HepG2 (cell line): ENCODE results near the gene PIGC.

Experiments used
- JUN ChIP-seq: sonication (generic); formaldehyde crosslinking; IDR thresholded peaks from 2 replicates; pipeline ENCODE4 v1.4.0; 2020; ENCODE audit warnings: mild to moderate bottlenecking, missing genetic modification reagents
- POLR2A ChIP-seq, 2 experiments: IDR thresholded peaks; 2 replicates each; pipeline ENCODE4 v1.6.1; 2011; ENCODE audit warnings: low read depth in 2 of 2, low read length in 2 of 2, mild to moderate bottlenecking in 1 of 2, moderate library complexity in 1 of 2; ENCODE audit not compliant: insufficient read depth in 1 of 2
- SATB2 ChIP-seq: sonication (generic); formaldehyde crosslinking; IDR thresholded peaks from 2 replicates; pipeline ENCODE4 v1.5.0; 2020; ENCODE audit warnings: missing genetic modification reagents

- no peak for TF ChIP-seq JUN (CRISPR knock-in tag)
- no peak for TF ChIP-seq POLR2A (IDR thresholded peaks at IDR 0.05; ENCODE audit: insufficient read depth in 1 of 2, low read depth in 2 of 2, low read length in 2 of 2)
- no peak for TF ChIP-seq SATB2
Observed at GRCh38 chr1:172492421-172492820, 48.6 kb upstream of the PIGC start.
